ENCODE results near the gene CHRNE. TPM values are rescaled to one million over a fixed set of nuclear protein-coding genes. Genes with fewer than 3 reads are reported as not detected.

Gene CHRNE
- total and polyA plus RNA-seq, 8 donors = 0.56 to 4.9 (median 0.92) TPM

GRCh38 chr17:4863321-4863720 lies 39.6 kb downstream of the CHRNE start:
- no peak for TF ChIP-seq CTCF (IDR thresholded peaks at IDR 0.05)
- Histone ChIP-seq H3K36me3 (peaks cover 0 to 11% of the 10 kb centered on the region in 2 donors), H3K9me3 (no peaks in the 10 kb centered on the region), H3K27ac (no peak overlapping the region), H3K4me3 (no peak overlapping the region), H3K27me3 (no peaks in the 10 kb centered on the region), H3K4me1 (peaks cover 0 to 18% of the 10 kb centered on the region in 2 donors)
- ATAC-seq = no peak
- no peak for DNase-seq
- intact Hi-C loops (cut with DNase I) = no loop called here

GRCh38 chr17:4862720-4863119 lies 40.2 kb downstream of the CHRNE start:
- DNase-seq (no peak), ATAC-seq (no peak)
- H3K9me3 ChIP-seq = no peaks in the 10 kb centered on the region
- H3K36me3 ChIP-seq = peaks cover 0 to 11% of the 10 kb centered on the region in 2 donors
- intact Hi-C loops (cut with DNase I) = no loop called here
- peaks cover 0 to 24% of the 10 kb centered on the region in 2 donors for H3K4me1 ChIP-seq
- H3K27ac ChIP-seq = no peak overlapping the region
- H3K4me3 ChIP-seq = no peak overlapping the region
- no peaks in the 10 kb centered on the region for H3K27me3 ChIP-seq
- no peak for TF ChIP-seq CTCF (IDR thresholded peaks at IDR 0.05)

- Histone ChIP-seq H3K27ac (no peak overlapping the region), H3K9me3 (no peaks in the 10 kb centered on the region), H3K4me3 (no peak overlapping the region), H3K27me3 (no peaks in the 10 kb centered on the region), H3K36me3 (peaks cover 0 to 11% of the 10 kb centered on the region in 2 donors), H3K4me1 (peaks cover 0 to 36% of the 10 kb centered on the region in 2 donors)
- peak in 1 of 4 donors; percentile 25 for DNase-seq
- TF ChIP-seq CTCF (IDR thresholded peaks at IDR 0.05) = no peak
- intact Hi-C loops (cut with DNase I) = no loop called here
- ATAC-seq = no peak
Measured at GRCh38 chr17:4861052-4861451, 41.8 kb downstream of the CHRNE start.

- Histone ChIP-seq H3K4me3 (peak overlapping the region in 1 of 2 donors; percentile 18), H3K9me3 (no peaks in the 10 kb centered on the region), H3K27me3 (no peaks in the 10 kb centered on the region), H3K27ac (no peak overlapping the region), H3K4me1 (peaks cover 0 to 36% of the 10 kb centered on the region in 2 donors), H3K36me3 (peaks cover 0 to 11% of the 10 kb centered on the region in 2 donors)
- intact Hi-C loops (cut with DNase I) = no loop called here
- no peak for ATAC-seq
- DNase-seq = peak in 1 of 4 donors; percentile 54
- TF ChIP-seq CTCF (IDR thresholded peaks at IDR 0.05) = no peak
Measured at GRCh38 chr17:4860651-4861050, 42.2 kb downstream of the CHRNE start.

GRCh38 chr17:4859816-4860625 lies 42.9 kb downstream of the CHRNE start:
- H3K9me3 ChIP-seq = no peaks in the 10 kb centered on the region
- no peak for TF ChIP-seq CTCF (IDR thresholded peaks at IDR 0.05)
- peaks cover 0 to 11% of the 10 kb centered on the region in 2 donors for H3K36me3 ChIP-seq
- peak overlapping the region in 1 of 2 donors; percentile 37 for H3K27ac ChIP-seq
- H3K27me3 ChIP-seq = no peaks in the 10 kb centered on the region
- intact Hi-C loops (cut with DNase I) = no loop called here
- H3K4me3 ChIP-seq = peak overlapping the region in 1 of 2 donors; percentile 18
- ATAC-seq = no peak
- no peak for DNase-seq
- peaks cover 0 to 36% of the 10 kb centered on the region in 2 donors for H3K4me1 ChIP-seq

All from left lung (tissue), 10 donors.